Measurements from ENCODE around the gene MBD3L2B. TPM values are rescaled to one million over a fixed set of nuclear protein-coding genes. Genes with fewer than 3 reads are reported as not detected.

MBD3L2B gene
- total RNA-seq, 1 experiment from 2014 or later: not detected

- Mint-ChIP-seq H3K27me3 (ENCODE audit: low read depth) (peaks cover 17% of the 10 kb centered on the region; the same call in 1 of the 2 replicates), H3K4me1 (no peaks in the 10 kb centered on the region), H3K4me3 (no peak overlapping the region), H3K36me3 (peaks cover 56% of the 10 kb centered on the region), H3K9me3 (peaks cover 64% of the 10 kb centered on the region), H3K27ac (no peak overlapping the region)
- ChIA-PET POLR2A (no interaction called here), CTCF (no interaction called here)
- DNase-seq (ENCODE audit: low spot score) (no peak), ATAC-seq (no peak)
- TF ChIP-seq SP1 (CRISPR knock-in tag; conservative IDR thresholded peaks at IDR 0.05) (no peak), GRHL2 (CRISPR knock-in tag; IDR thresholded peaks at IDR 0.05; ENCODE audit: insufficient replicate concordance, severe bottlenecking) (no peak), ZNF219 (CRISPR knock-in tag; IDR thresholded peaks at IDR 0.05; ENCODE audit: borderline replicate concordance) (no peak), CTCF (IDR thresholded peaks at IDR 0.05) (no peak), E2F4 (CRISPR knock-in tag; IDR thresholded peaks at IDR 0.05; ENCODE audit: borderline replicate concordance, low read depth) (no peak), PREB (CRISPR knock-in tag; IDR thresholded peaks at IDR 0.05; ENCODE audit: borderline replicate concordance) (no peak), ATF1 (CRISPR knock-in tag; IDR thresholded peaks at IDR 0.05) (no peak), ZNF281 (CRISPR knock-in tag; IDR thresholded peaks at IDR 0.05) (no peak), ATF3 (CRISPR knock-in tag; conservative IDR thresholded peaks at IDR 0.05) (no peak), GABPB1 (CRISPR knock-in tag; IDR thresholded peaks at IDR 0.05) (no peak), ATF2 (CRISPR knock-in tag; IDR thresholded peaks at IDR 0.05; ENCODE audit: borderline replicate concordance, low read depth) (no peak), AFF4 (CRISPR knock-in tag; IDR thresholded peaks at IDR 0.05; ENCODE audit: borderline replicate concordance) (no peak)
Measured at GRCh38 chr19:7010722-7011593, 10.3 kb downstream of the MBD3L2B start.
